Ishikawa (cell line): Measurements from ENCODE around the gene FLAD1.

Experiments
- CEBPB ChIP-seq: IDR thresholded peaks from 2 replicates; pipeline ENCODE4 v1.6.1; 2012
- CREB1 ChIP-seq: IDR thresholded peaks from 2 replicates; pipeline ENCODE4 v1.6.1; 2012; ENCODE audit warnings: low read depth
- EGR1 ChIP-seq: IDR thresholded peaks from 2 replicates; pipeline ENCODE4 v1.6.1; 2012
- EP300 ChIP-seq: IDR thresholded peaks from 2 replicates; pipeline ENCODE4 v1.6.1; 2012; ENCODE audit warnings: borderline replicate concordance
- FOXM1 ChIP-seq: IDR thresholded peaks from 2 replicates; pipeline ENCODE4 v1.6.1; 2012; ENCODE audit warnings: low read depth, borderline replicate concordance
- MAX ChIP-seq: IDR thresholded peaks from 2 replicates; pipeline ENCODE4 v1.6.1; 2012
- NFIC ChIP-seq: IDR thresholded peaks from 2 replicates; pipeline ENCODE4 v1.6.1; 2012
- RAD21 ChIP-seq: IDR thresholded peaks from 2 replicates; pipeline ENCODE4 v1.6.1; 2012; ENCODE audit warnings: low read depth
- REST ChIP-seq: IDR thresholded peaks from 2 replicates; pipeline ENCODE4 v1.6.1; 2012; ENCODE audit warnings: low read depth, mild to moderate bottlenecking
- TAF1 ChIP-seq: IDR thresholded peaks from 2 replicates; pipeline ENCODE4 v1.6.1; 2012; ENCODE audit warnings: low read depth, mild to moderate bottlenecking
- TCF12 ChIP-seq: IDR thresholded peaks from 2 replicates; pipeline ENCODE4 v1.6.1; 2012; ENCODE audit warnings: low read depth
- TEAD4 ChIP-seq: IDR thresholded peaks from 2 replicates; pipeline ENCODE4 v1.6.1; 2012
- USF1 ChIP-seq: IDR thresholded peaks from 2 replicates; pipeline ENCODE4 v1.6.1; 2012
- YY1 ChIP-seq: IDR thresholded peaks from 2 replicates; pipeline ENCODE4 v1.6.1; 2012; ENCODE audit warnings: low read depth
- ZBTB7A ChIP-seq: IDR thresholded peaks from 2 replicates; pipeline ENCODE4 v1.6.1; 2012; ENCODE audit warnings: low read depth

Gene FLAD1

GRCh38 chr1:155012776-155013602, 29.8 kb downstream of the FLAD1 start:
- TF ChIP-seq NFIC (no peak), FOXM1 (no peak), TAF1 (no peak), EGR1 (no peak), CREB1 (no peak), YY1 (no peak)

GRCh38 chr1:155013632-155014031, 30.5 kb downstream of the FLAD1 start:
- TF ChIP-seq YY1 (no peak), USF1 (no peak), MAX (no peak)

GRCh38 chr1:155014709-155015508, 31.8 kb downstream of the FLAD1 start:
- TF ChIP-seq MAX (no peak), TEAD4 (no peak), YY1 (no peak), USF1 (no peak), ZBTB7A (no peak), CREB1 (no peak), REST (no peak), CEBPB (no peak), TAF1 (no peak), RAD21 (no peak), TCF12 (no peak), FOXM1 (no peak), EGR1 (no peak)

GRCh38 chr1:155015527-155016230, 32.5 kb downstream of the FLAD1 start:
- TF ChIP-seq TAF1, result no peak
- TF ChIP-seq RAD21, result no peak
- no peak for TF ChIP-seq EP300
- no peak for TF ChIP-seq CEBPB
- TF ChIP-seq NFIC, result no peak
- no peak for TF ChIP-seq TEAD4
- no peak for TF ChIP-seq CREB1
- TF ChIP-seq YY1, result no peak
- TF ChIP-seq TCF12, result no peak
- TF ChIP-seq USF1, result no peak
- TF ChIP-seq FOXM1, result no peak
- TF ChIP-seq MAX, result no peak
- TF ChIP-seq ZBTB7A, result no peak
- TF ChIP-seq REST, result no peak
- TF ChIP-seq EGR1, result no peak
